Measurements from ENCODE around the gene BCKDHB. TPM values are rescaled to one million over a fixed set of nuclear protein-coding genes. Genes with fewer than 3 reads are reported as not detected.
"Not testable (repeated sequence)": the region's sequence is repeated elsewhere in the genome, so short reads cannot be mapped to it uniquely, and the experiment has no call there.

Gene BCKDHB
- total and polyA plus RNA-seq, 8 donors: 7.8 to 44.6 (median 20.3) TPM

GRCh38 chr6:80095600-80095999 lies 10.9 kb upstream of the BCKDHB start:
- no peak for DNase-seq
- WGBS, 5 donors: 52 to 62% (median 53%) methylated on average over 3 of the region's 3 CpGs
- intact Hi-C loops (cut with DNase I; ENCODE audit: low total_unique reads): no loop called here

GRCh38 chr6:80098392-80098791 lies 8.1 kb upstream of the BCKDHB start:
- no peak overlapping the region for H3K4me3 ChIP-seq
- no peak overlapping the region for H3K27ac ChIP-seq
- intact Hi-C loops (cut with DNase I; ENCODE audit: low total_unique reads): no loop called here
- no peaks in the 10 kb centered on the region for H3K9me3 ChIP-seq
- no peaks in the 10 kb centered on the region for H3K4me1 ChIP-seq
- H3K36me3 ChIP-seq: no peaks in the 10 kb centered on the region
- no peak for DNase-seq
- H3K27me3 ChIP-seq: no peaks in the 10 kb centered on the region
- TF ChIP-seq CTCF (IDR thresholded peaks at IDR 0.05) (no peak), EP300 (IDR thresholded peaks at IDR 0.05) (no peak), POLR2A (IDR thresholded peaks at IDR 0.05) (no peak), POLR2AphosphoS5 (IDR thresholded peaks at IDR 0.05) (no peak)

More at GRCh38 chr6:80095600-80095999, 10.9 kb upstream of the BCKDHB start:
- no peaks in the 10 kb centered on the region for H3K27me3 ChIP-seq
- no peaks in the 10 kb centered on the region for H3K36me3 ChIP-seq
- TF ChIP-seq POLR2AphosphoS5 (IDR thresholded peaks at IDR 0.05) (no peak), CTCF (IDR thresholded peaks at IDR 0.05) (no peak), POLR2A (IDR thresholded peaks at IDR 0.05) (no peak), EP300 (IDR thresholded peaks at IDR 0.05) (no peak)
- H3K4me3 ChIP-seq: no peak overlapping the region
- no peak overlapping the region for H3K27ac ChIP-seq
- H3K4me1 ChIP-seq: no peaks in the 10 kb centered on the region
- H3K9me3 ChIP-seq: no peaks in the 10 kb centered on the region

GRCh38 chr6:80104520-80104919 lies 2.0 kb upstream of the BCKDHB start:
- H3K9me3 ChIP-seq: no peaks in the 10 kb centered on the region
- intact Hi-C loops (cut with DNase I; ENCODE audit: low total_unique reads): no loop called here
- no peak for DNase-seq
- H3K27me3 ChIP-seq: no peaks in the 10 kb centered on the region
- H3K27ac ChIP-seq: no peak overlapping the region
- H3K36me3 ChIP-seq: no peaks in the 10 kb centered on the region
- TF ChIP-seq POLR2AphosphoS5 (IDR thresholded peaks at IDR 0.05) (no peak), POLR2A (IDR thresholded peaks at IDR 0.05) (no peak), CTCF (IDR thresholded peaks at IDR 0.05) (no peak), EP300 (IDR thresholded peaks at IDR 0.05) (no peak)
- H3K4me1 ChIP-seq: peaks cover 5 to 28% (median 13%) of the 10 kb centered on the region in 4 donors
- H3K4me3 ChIP-seq: no peak overlapping the region

- Histone ChIP-seq H3K4me1 (peaks cover 5 to 28% (median 13%) of the 10 kb centered on the region in 4 donors), H3K36me3 (peaks cover 0 to 1% (median 0%) of the 10 kb centered on the region in 4 donors), H3K9me3 (no peaks in the 10 kb centered on the region), H3K27me3 (no peaks in the 10 kb centered on the region), H3K27ac (peak overlapping the region; percentile 54 to 91 (median 88)), H3K4me3 (peak overlapping the region; percentile 70 to 85 (median 73))
- DNase-seq: no peak
- WGBS, 5 donors: 1 to 3% (median 2%) methylated on average over 6 of the region's 6 CpGs
- intact Hi-C loops (cut with DNase I; ENCODE audit: low total_unique reads): no loop called here
- TF ChIP-seq POLR2A (IDR thresholded peaks at IDR 0.05) (no peak), CTCF (IDR thresholded peaks at IDR 0.05) (no peak), EP300 (IDR thresholded peaks at IDR 0.05) (no peak), POLR2AphosphoS5 (IDR thresholded peaks at IDR 0.05) (no peak)
Observed at GRCh38 chr6:80105972-80106417, 476 bp upstream of the BCKDHB start.

GRCh38 chr6:80122576-80122975 lies 16.1 kb downstream of the BCKDHB start:
- intact Hi-C loops (cut with DNase I; ENCODE audit: low total_unique reads); H3K4me3 ChIP-seq; DNase-seq; H3K27ac ChIP-seq; H3K36me3 ChIP-seq; H3K9me3 ChIP-seq; H3K27me3 ChIP-seq: not testable (repeated sequence)
- H3K4me1 ChIP-seq: peaks cover 0 to 15% (median 4%) of the 10 kb centered on the region in 4 donors
- 67 to 92% (median 87%) methylated on average over 3 of the region's 3 CpGs for WGBS, 5 donors

Data from stomach (tissue), 9 donors.